H1 (cell line): ENCODE data around the gene CORIN. TPM values are rescaled to one million over a fixed set of nuclear protein-coding genes. Genes with fewer than 3 reads are reported as not detected.

Experiments
- CTCF ChIA-PET: fragments of 300-600 bp; sonication (Branson Sonifier 250); formaldehyde crosslinking; loops from one replicate; lab custom pipeline; 2021; ENCODE audit not compliant: partially characterized antibody; lab: Charles Lee
- POLR2A ChIA-PET: fragments of 300-600 bp; sonication (Branson Sonifier 250); formaldehyde crosslinking; loops from one replicate; lab custom pipeline; 2021; ENCODE audit warnings: inconsistent platforms; ENCODE audit not compliant: partially characterized antibody; lab: Charles Lee
- DNase-seq, 2 experiments: peaks; one replicate each; pipeline versions ENCODE4 v3.0.0 to v3.0.0-alpha.2; 2010 to 2022; ENCODE audit warnings: low spot score in 2 of 2, low read depth in 1 of 2, mixed read lengths in 1 of 2
- FAIRE-seq: peaks from 2 replicates; lab custom pipeline; 2011; peaks lifted over from hg19 to GRCh38; lab: Jason Lieb, UNC
- H2AFZ ChIP-seq: 2 replicates; pipeline ENCODE4 v1.8.1; 2012; ENCODE audit warnings: low read length, inconsistent platforms
- H2AK5ac ChIP-seq: 2 replicates; pipeline ENCODE4 v1.6.1; 2013; ENCODE audit warnings: low read depth, low read length
- H2BK120ac ChIP-seq: replicated peaks from 2 replicates; pipeline ENCODE3; 2013; ENCODE audit warnings: low read depth, low read length, inconsistent platforms
- H2BK12ac ChIP-seq: 2 replicates; pipeline ENCODE4 v1.6.1; 2013; ENCODE audit warnings: low read depth, low read length
- H2BK15ac ChIP-seq: 2 replicates; pipeline ENCODE4 v1.6.1; 2013; ENCODE audit warnings: low read length
- H2BK20ac ChIP-seq: 2 replicates; pipeline ENCODE4 v1.6.1; 2013; ENCODE audit warnings: low read length
- H2BK5ac ChIP-seq: 2 replicates; pipeline ENCODE4 v1.6.1; 2013; ENCODE audit warnings: low read depth, low read length
- H3K14ac ChIP-seq: 2 replicates; pipeline ENCODE4 v1.6.1; 2013; ENCODE audit warnings: inconsistent platforms; ENCODE audit not compliant: insufficient read length
- H3K18ac ChIP-seq: 2 replicates; pipeline ENCODE4 v1.6.1; 2013; ENCODE audit warnings: low read length; ENCODE audit errors: extremely low read depth
- H3K23ac ChIP-seq: 2 replicates; pipeline ENCODE4 v1.6.1; 2013; ENCODE audit warnings: inconsistent platforms; ENCODE audit not compliant: insufficient read length
- H3K23me2 ChIP-seq: 2 replicates; pipeline ENCODE4 v1.6.1; 2013; ENCODE audit warnings: low read depth, low read length
- H3K27ac ChIP-seq: 2 replicates; pipeline ENCODE4 v1.6.1; 2011; ENCODE audit warnings: low read depth, low read length, inconsistent platforms
- H3K27me3 ChIP-seq, 4 experiments: replicated peaks in 1 of 4; 1 replicate in 1 of 4; 2 replicates in 3 of 4; pipeline versions ENCODE4 v1.6.1 to v1.8.1; 2011 to 2013; ENCODE audit warnings: low read length in 3 of 4, mild to moderate bottlenecking in 3 of 4, inconsistent platforms in 2 of 4, mixed read lengths in 2 of 4, moderate library complexity in 1 of 4; ENCODE audit not compliant: control insufficient read depth in 3 of 4, insufficient read depth in 3 of 4; ENCODE audit errors: extremely low read depth in 1 of 4
- H3K36me3 ChIP-seq, 4 experiments: 2 replicates each; pipeline versions ENCODE4 v1.6.1 to v1.8.1; 2011 to 2013; ENCODE audit warnings: mild to moderate bottlenecking in 4 of 4, low read length in 3 of 4, moderate library complexity in 2 of 4, control low read depth in 1 of 4, inconsistent platforms in 1 of 4; ENCODE audit not compliant: insufficient read depth in 4 of 4, control insufficient read depth in 2 of 4
- H3K4ac ChIP-seq: replicated peaks from 2 replicates; pipeline ENCODE3; 2013; ENCODE audit warnings: low read length, low read depth, mixed read lengths, inconsistent platforms; ENCODE audit not compliant: insufficient read length
- H3K4me1 ChIP-seq, 4 experiments: replicated peaks in 1 of 4; 1 replicate in 1 of 4; 2 replicates in 3 of 4; pipeline versions ENCODE4 v1.6.1 to v1.8.1; 2011 to 2013; ENCODE audit warnings: low read length in 3 of 4, inconsistent platforms in 2 of 4, mixed read lengths in 1 of 4; ENCODE audit not compliant: insufficient read depth in 4 of 4, control insufficient read depth in 3 of 4
- H3K4me2 ChIP-seq, 2 experiments: 2 replicates each; pipeline versions ENCODE4 v1.6.1 to v1.8.1; 2011 to 2013; ENCODE audit warnings: low read depth in 2 of 2, low read length in 2 of 2, control low read depth in 1 of 2, inconsistent platforms in 1 of 2, mild to moderate bottlenecking in 1 of 2; ENCODE audit not compliant: insufficient read depth in 1 of 2
- H3K4me3 ChIP-seq, 4 experiments: fragments of 200-600, 300-600 bp in 1 of 4; sonication (generic), shearing (Covaris generic), sonication (Bioruptor Twin) in 1 of 4; 2 replicates each; pipeline versions ENCODE4 v1.5.1 to v1.8.1; 2011 to 2016; ENCODE audit warnings: low read length in 4 of 4, low read depth in 3 of 4, control low read depth in 2 of 4, inconsistent platforms in 2 of 4, mild to moderate bottlenecking in 2 of 4, mixed read lengths in 1 of 4, moderate library complexity in 1 of 4; ENCODE audit not compliant: insufficient read depth in 2 of 4; ENCODE audit errors: extremely low read depth in 1 of 4
- H3K56ac ChIP-seq: replicated peaks from 2 replicates; pipeline ENCODE3; 2013; ENCODE audit warnings: low read depth, mild to moderate bottlenecking, mixed read lengths, low read length, inconsistent platforms; ENCODE audit not compliant: insufficient read length
- H3K79me1 ChIP-seq: 2 replicates; pipeline ENCODE4 v1.6.1; 2013; ENCODE audit warnings: low read depth, low read length, control low read depth
- H3K79me2 ChIP-seq, 2 experiments: 2 replicates each; pipeline versions ENCODE4 v1.6.1 to v1.8.1; 2012 to 2013; ENCODE audit warnings: low read length in 2 of 2, mild to moderate bottlenecking in 2 of 2, inconsistent platforms in 1 of 2; ENCODE audit not compliant: insufficient read depth in 2 of 2, control insufficient read depth in 1 of 2
- H3K9ac ChIP-seq, 4 experiments: replicated peaks in 1 of 4; 1 replicate in 1 of 4; 2 replicates in 3 of 4; pipeline versions ENCODE4 v1.6.1 to v1.8.1; 2011 to 2013; ENCODE audit warnings: low read depth in 3 of 4, low read length in 3 of 4, control low read depth in 2 of 4, mild to moderate bottlenecking in 2 of 4, moderate library complexity in 2 of 4, inconsistent platforms in 1 of 4; ENCODE audit errors: extremely low read depth in 1 of 4
- H3K9me3 ChIP-seq, 2 experiments: 2 replicates each; pipeline versions ENCODE4 v1.6.1 to v1.8.1; 2012 to 2013; ENCODE audit warnings: mild to moderate bottlenecking in 2 of 2, moderate library complexity in 2 of 2, control low read depth in 1 of 2, inconsistent platforms in 1 of 2, low read depth in 1 of 2, low read length in 1 of 2, mixed read lengths in 1 of 2; ENCODE audit not compliant: insufficient read depth in 2 of 2
- H4K20me1 ChIP-seq, 2 experiments: replicated peaks in 1 of 2; 2 replicates each; pipeline versions ENCODE3 to v1.8.1; 2011 to 2013; ENCODE audit warnings: inconsistent platforms in 2 of 2, low read length in 2 of 2, mild to moderate bottlenecking in 1 of 2; ENCODE audit not compliant: insufficient read depth in 2 of 2, control insufficient read depth in 1 of 2
- H4K5ac ChIP-seq: 2 replicates; pipeline ENCODE4 v1.6.1; 2013; ENCODE audit warnings: low read length, low read depth, mixed read lengths, inconsistent platforms; ENCODE audit not compliant: insufficient read length
- H4K8ac ChIP-seq: 2 replicates; pipeline ENCODE4 v1.8.0; 2013; ENCODE audit warnings: mild to moderate bottlenecking, moderate library complexity, low read length, inconsistent platforms; ENCODE audit not compliant: insufficient read depth; ENCODE audit errors: extremely low read depth
- H4K91ac ChIP-seq: replicated peaks from 2 replicates; pipeline ENCODE3; 2013; ENCODE audit warnings: low read length, mixed read lengths, inconsistent platforms; ENCODE audit not compliant: insufficient read length
- EZH2 ChIP-seq: fragments of 200-600 bp; sonication (generic); IDR thresholded peaks from 2 replicates; pipeline ENCODE4 v1.7.1; 2012; ENCODE audit warnings: low read depth, mild to moderate bottlenecking, moderate library complexity, low read length, inconsistent platforms; ENCODE audit not compliant: severe bottlenecking
- KDM4A ChIP-seq: IDR thresholded peaks from one replicate; pipeline ENCODE4 v1.7.1; 2012; ENCODE audit warnings: low read depth, mild to moderate bottlenecking, moderate library complexity, low read length, inconsistent platforms; ENCODE audit not compliant: severe bottlenecking
- NANOG ChIP-seq: IDR thresholded peaks from 2 replicates; pipeline ENCODE4 v1.6.1; 2011; ENCODE audit warnings: low read length, low read depth, mild to moderate bottlenecking, inconsistent platforms; ENCODE audit not compliant: insufficient read depth, poor library complexity, severe bottlenecking
- SIN3A ChIP-seq, 2 experiments: IDR thresholded peaks in 1 of 2; conservative IDR thresholded peaks in 1 of 2; 2 replicates each; pipeline ENCODE4 v1.6.1; 2011 to 2012; ENCODE audit warnings: low read length in 2 of 2, improper control_type of control experiment in 1 of 2, low read depth in 1 of 2, mild to moderate bottlenecking in 1 of 2
- SP4 ChIP-seq: IDR thresholded peaks from 2 replicates; pipeline ENCODE4 v1.6.1; 2012; ENCODE audit warnings: low read length, inconsistent platforms
- SUZ12 ChIP-seq: fragments of 200-600 bp; sonication (generic); IDR thresholded peaks from 2 replicates; pipeline ENCODE4 v1.6.1; 2012; ENCODE audit warnings: mild to moderate bottlenecking, inconsistent platforms, low read length, moderate library complexity, mixed read lengths
- TAF1 ChIP-seq: IDR thresholded peaks from 2 replicates; pipeline ENCODE4 v1.6.1; 2011; ENCODE audit warnings: mild to moderate bottlenecking, low read depth, low read length
- WGBS, 2 experiments: shearing (Covaris generic) in 1 of 2; methylation state at CpG; one replicate each; pipeline versions ENCODE4 v1.1.6 to v1.1.7; 2013 to 2015; ENCODE audit warnings: low lambda C conversion rate in 2 of 2, mixed read lengths in 2 of 2, inconsistent platforms in 1 of 2, low coverage in 1 of 2, missing lambda C conversion rate in 1 of 2; ENCODE audit not compliant: insufficient replicate concordance in 2 of 2, insufficient coverage in 1 of 2, insufficient read length in 1 of 2; ENCODE audit errors: extremely low coverage in 1 of 2, missing lambda C conversion rate in 1 of 2; 5-methylcytosine and 5-hydroxymethylcytosine counted together
- polyA plus RNA-seq, 7 experiments: library from polyadenylated mRNA; depleted of rRNA in 3 of 7; stranded (reverse) in 5 of 7; unstranded in 2 of 7; fragments of >200 nt in 5 of 7; fragments of 200-250 nt in 2 of 7; gene quantifications; 1 replicate in 5 of 7; 2 replicates in 1 of 7; 4 replicates in 1 of 7; pipeline versions ENCODE4 v1.2.1 to v1.2.3, GENCODE V29; 2011 to 2013; ENCODE audit warnings: missing spikeins in 2 of 7, mixed read lengths in 2 of 7
- total RNA-seq: library from RNA; stranded (reverse); fragmentation: NEBNext Ultra II Directional; extraction: Animal tissue kit (Norgen Biotek cat#: 25700); gene quantifications from 2 replicates; pipeline ENCODE4 v1.2.1, GENCODE V29; 2021

Gene CORIN
- total and polyA plus RNA-seq, 2 of the 8 experiments (the other 6 are each of a cell fraction or from before 2014, with no cell fraction given): 0.09 to 0.32 TPM

DNA sequence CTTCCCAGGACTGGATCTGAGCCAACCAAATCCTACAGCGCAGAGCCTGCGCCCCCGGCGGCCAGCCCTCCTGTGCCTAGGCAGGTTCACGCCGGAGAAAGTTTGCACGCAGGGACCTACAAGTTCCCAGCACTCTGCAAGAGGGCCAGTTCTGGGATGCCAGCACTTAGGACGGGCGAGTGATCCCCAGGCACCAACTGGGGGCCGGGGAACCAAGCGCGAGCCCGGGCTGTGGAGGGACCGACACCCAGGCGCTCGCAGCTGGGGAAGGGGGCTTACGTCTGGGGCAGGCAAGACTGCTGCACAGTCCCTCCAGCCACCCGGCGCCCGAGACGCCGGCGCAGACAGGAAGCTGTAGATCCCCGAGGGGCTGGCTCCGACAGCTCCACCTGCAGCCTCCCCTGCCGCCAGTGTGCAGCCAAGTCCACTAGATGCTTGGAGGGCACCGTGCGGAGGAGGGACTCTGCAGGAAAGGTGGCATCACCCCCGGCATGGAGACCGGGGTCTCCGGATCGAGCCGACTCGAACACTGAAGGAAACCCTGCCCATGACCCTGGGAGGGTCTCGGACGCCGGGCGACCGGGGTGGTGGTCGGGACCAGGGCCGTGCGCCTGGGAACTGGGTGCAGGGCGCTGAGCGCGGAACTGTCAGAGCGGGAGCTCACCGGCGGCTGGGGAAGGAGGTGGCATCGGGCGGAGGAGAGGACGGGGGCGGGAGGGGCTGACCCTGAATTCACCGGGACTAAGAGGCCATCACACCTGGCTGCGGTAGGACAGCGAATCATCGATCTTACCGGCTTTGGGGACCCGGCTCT is 566 bp downstream of the CORIN start:
- Histone ChIP-seq H2BK5ac (no peak overlapping the region), H3K14ac (no peak overlapping the region), H3K9me3 (no peaks in the 10 kb centered on the region), H3K4me1 (peaks cover 0 to 8% (median 0%) of the 10 kb centered on the region in 4 experiments; a peak in 4 of 7 replicates), H3K23ac (no peak overlapping the region), H3K4me3 (peak overlapping the region; percentile 44 to 71 (median 61)), H3K4me2 (peak overlapping the region; percentile 78 to 93), H3K18ac (no peak overlapping the region; the same call in none of the 2 replicates), H3K27ac (no peak overlapping the region), H2AFZ (peak overlapping the region; percentile 73; the same call in 1 of the 2 replicates), H4K8ac (peak overlapping the region; percentile 74), H3K27me3 (peaks cover 0 to 14% (median 6%) of the 10 kb centered on the region in 4 experiments; a peak in 3 of 7 replicates), H4K20me1 (peaks cover under 1 to 11% of the 10 kb centered on the region in 2 experiments), H2BK15ac (no peak overlapping the region), H2BK20ac (no peak overlapping the region), H3K79me1 (no peaks in the 10 kb centered on the region), H3K9ac (peak overlapping the region in 2 of 4 experiments; percentile 5 to 25; a peak in 2 of 7 replicates), H3K4ac (no peak overlapping the region), H3K23me2 (peaks cover 15% of the 10 kb centered on the region), H3K79me2 (no peaks in the 10 kb centered on the region), H2BK12ac (no peak overlapping the region), H3K36me3 (peaks cover 0 to under 1% (median 0%) of the 10 kb centered on the region in 4 experiments; a peak in 1 of 8 replicates), H4K91ac (no peak overlapping the region), H4K5ac (no peak overlapping the region), H3K56ac (no peak overlapping the region), H2AK5ac (no peak overlapping the region), H2BK120ac (no peak overlapping the region)
- DNase-seq: peak in 1 of 2 experiments; percentile 85
- WGBS, 2 experiments: 3% methylated on average over 55 of the region's 58 CpGs; no CpG with 5 or more reads in 1 of the 2 experiments
- no peak for TF ChIP-seq NANOG
- TF ChIP-seq TAF1: no peak
- TF ChIP-seq SP4: 0 out of 2 replicates have a peak, but pooled peaks have one; percentile 38
- TF ChIP-seq EZH2: peak; percentile 42
- peak; percentile 75 for TF ChIP-seq KDM4A
- TF ChIP-seq SIN3A (conservative IDR thresholded peaks at IDR 0.05 in 1 of 2, IDR thresholded peaks at IDR 0.05 in 1 of 2; ENCODE audit: low read depth in 1 of 2, low read length in 2 of 2): 0 out of 4 replicates have a peak, but pooled peaks of 1 of the 2 experiments have one; percentile 13
- TF ChIP-seq SUZ12: peak; percentile 39; the same call in 1 of the 2 replicates
- ChIA-PET CTCF (interaction anchor here (0.7 to 8.6 kb wide), 39 partner anchors 10 to 188 kb away, joined by 3 to 282 read pairs (median 4); no protein-coding TSS in a partner anchor), POLR2A (interaction anchor here (0.7 to 1.7 kb wide), 6 partner anchors 10 to 153 kb away, joined by 3 to 6 read pairs (median 3); no protein-coding TSS in a partner anchor)
- no peak for FAIRE-seq
